TTC549 (cell line): ENCODE measurements around the gene TAGAP.
"Not testable (repeated sequence)": the region's sequence is repeated elsewhere in the genome, so short reads cannot be mapped to it uniquely, and the experiment has no call there.

Experiments
- FAIRE-seq: peaks from 2 replicates; lab custom pipeline; 2012; peaks lifted over from hg19 to GRCh38; lab: Jason Lieb, UNC

TAGAP gene

GRCh38 chr6:159043947-159044346, 844 bp downstream of the TAGAP start:
- FAIRE-seq: no peak

GRCh38 chr6:159043251-159043650, 1.5 kb downstream of the TAGAP start:
- FAIRE-seq: no peak

- FAIRE-seq: no peak
These were observed 2.0 kb downstream of the TAGAP start for GRCh38 chr6:159042826-159043181.

GRCh38 chr6:159042003-159042825, 2.6 kb downstream of the TAGAP start:
- FAIRE-seq: no peak

GRCh38 chr6:159041181-159041580, 3.6 kb downstream of the TAGAP start:
- FAIRE-seq: no peak

GRCh38 chr6:159039885-159040258, 4.9 kb downstream of the TAGAP start:
- no peak for FAIRE-seq

GRCh38 chr6:159038914-159039884, 5.6 kb downstream of the TAGAP start:
- FAIRE-seq: no peak

GRCh38 chr6:159038318-159038717, 6.5 kb downstream of the TAGAP start:
- not testable (repeated sequence) for FAIRE-seq

GRCh38 chr6:159037756-159038290, 7.0 kb downstream of the TAGAP start:
- no peak for FAIRE-seq

- no peak for FAIRE-seq
These were observed 8.1 kb downstream of the TAGAP start for GRCh38 chr6:159036673-159037072.

- no peak for FAIRE-seq
These were observed 8.9 kb downstream of the TAGAP start for GRCh38 chr6:159035891-159036290.

GRCh38 chr6:159033160-159034049, 11.4 kb downstream of the TAGAP start:
- FAIRE-seq: no peak

GRCh38 chr6:159031846-159032245, 12.9 kb downstream of the TAGAP start:
- FAIRE-seq: no peak

- FAIRE-seq: no peak
These were observed 14.6 kb downstream of the TAGAP start for GRCh38 chr6:159030168-159030567.

GRCh38 chr6:159025224-159025623, 19.6 kb downstream of the TAGAP start:
- FAIRE-seq: not testable (repeated sequence)

GRCh38 chr6:159023893-159024292, 20.9 kb downstream of the TAGAP start:
- FAIRE-seq: no peak

- no peak for FAIRE-seq
These were observed 24.8 kb downstream of the TAGAP start for GRCh38 chr6:159020011-159020410.

GRCh38 chr6:159017757-159018559, 26.8 kb downstream of the TAGAP start:
- no peak for FAIRE-seq

- FAIRE-seq: no peak
These were observed 30.4 kb downstream of the TAGAP start for GRCh38 chr6:159014406-159014805.

GRCh38 chr6:159013229-159013628, 31.6 kb downstream of the TAGAP start:
- FAIRE-seq: no peak

GRCh38 chr6:159012201-159012600, 32.6 kb downstream of the TAGAP start:
- FAIRE-seq: no peak
